Panc1 (cell line): ENCODE data around the gene MYO18B. TPM values are rescaled to one million over a fixed set of nuclear protein-coding genes. Genes with fewer than 3 reads are reported as not detected.

ENCODE experiments used
- ATAC-seq: fragments of 200-7000 bp; cut with Tn5 transposase; 2 replicates; pipeline ENCODE4 v1.9.1; 2020; ENCODE audit warnings: mild to moderate bottlenecking, moderate library complexity
- BruUV-seq: library from RNA; stranded (reverse); fragments of 400-500 nt; replicated peaks from 2 replicates; lab custom pipeline; 2021; lab: Mats Ljungman, UMichigan
- CTCF ChIA-PET: fragments of 300-600 bp; sonication (Branson Sonifier 250); formaldehyde crosslinking; loops from one replicate; lab custom pipeline; 2022; ENCODE audit warnings: antibody characterized with exemption; lab: Charles Lee
- POLR2A ChIA-PET: fragments of 300-600 bp; sonication (Branson Sonifier 250); formaldehyde crosslinking; loops from one replicate; lab custom pipeline; 2022; ENCODE audit warnings: antibody characterized with exemption; lab: Charles Lee
- DNase-seq: peaks from one replicate; pipeline ENCODE4 v3.0.0-alpha.2; 2010; ENCODE audit warnings: low read depth, low spot score
- H3K27ac ChIP-seq: 2 replicates; pipeline ENCODE4 v1.5.1; 2011; ENCODE audit warnings: mild to moderate bottlenecking, low read length, inconsistent platforms
- H3K27me3 ChIP-seq: fragments of 200-500 bp; sonication (Bioruptor generic); 2 replicates; pipeline ENCODE4 v1.6.0; 2014; ENCODE audit warnings: low read length, inconsistent platforms; ENCODE audit not compliant: control insufficient read depth, insufficient read depth
- H3K36me3 ChIP-seq: fragments of 200-500 bp; sonication (Bioruptor generic); 2 replicates; pipeline ENCODE4 v1.5.1; 2014; ENCODE audit warnings: inconsistent platforms, mild to moderate bottlenecking, low read length, moderate library complexity; ENCODE audit not compliant: control insufficient read depth, insufficient read depth
- H3K4me1 ChIP-seq: 2 replicates; pipeline ENCODE4 v1.5.1; 2011; ENCODE audit warnings: inconsistent platforms, mild to moderate bottlenecking, low read length, moderate library complexity; ENCODE audit not compliant: control insufficient read depth, insufficient read depth
- H3K4me3 ChIP-seq, 2 experiments: 2 replicates each; pipeline ENCODE4 v1.5.1; 2011 to 2012; ENCODE audit warnings: low read depth in 2 of 2, low read length in 2 of 2, mild to moderate bottlenecking in 2 of 2, inconsistent platforms in 1 of 2, moderate library complexity in 1 of 2
- H3K9me3 ChIP-seq: fragments of 200-500 bp; sonication (Bioruptor generic); 2 replicates; pipeline ENCODE4 v1.5.1; 2014; ENCODE audit warnings: low read depth, mild to moderate bottlenecking, inconsistent platforms, low read length, moderate library complexity; ENCODE audit not compliant: control insufficient read depth, insufficient read depth
- CTCF ChIP-seq: fragments of 450-650 bp; IDR thresholded peaks from 2 replicates; pipeline ENCODE4 v1.5.1; 2017; ENCODE audit warnings: mild to moderate bottlenecking
- POLR2AphosphoS5 ChIP-seq: IDR thresholded peaks from 2 replicates; pipeline ENCODE4 v1.6.1; 2012; ENCODE audit warnings: mild to moderate bottlenecking, low read depth, low read length, moderate library complexity
- REST ChIP-seq, 2 experiments: IDR thresholded peaks; 2 replicates each; pipeline ENCODE4 v1.6.1; 2011 to 2012; ENCODE audit warnings: low read depth in 2 of 2, control low read depth in 1 of 2, low read length in 1 of 2, mild to moderate bottlenecking in 1 of 2, moderate library complexity in 1 of 2; ENCODE audit not compliant: insufficient read depth in 1 of 2
- SIN3A ChIP-seq: IDR thresholded peaks from 2 replicates; pipeline ENCODE4 v1.6.1; 2012; ENCODE audit warnings: low read depth, mild to moderate bottlenecking, low read length, moderate library complexity, borderline replicate concordance; ENCODE audit not compliant: insufficient read depth
- TCF7L2 ChIP-seq: IDR thresholded peaks from 2 replicates; pipeline ENCODE4 v1.6.1; 2011; ENCODE audit warnings: mild to moderate bottlenecking, low read depth, low read length, inconsistent platforms
- in situ Hi-C: cut with HindIII; loops from 2 replicates; pipeline ENCODE4 v1.10.0; 2016; ENCODE audit warnings: low sequenced_read_pairs, low pct_unique_long_range_greater_than_20kb
- intact Hi-C: fragments of 100-400 bp; cut with micrococcal nuclease; formaldehyde crosslinking; loops from one replicate; pipeline ENCODE4 v1.10.0; 2022; ENCODE audit not compliant: unreplicated experiment
- total RNA-seq: library from RNA; stranded (reverse); gene quantifications from one replicate; pipeline ENCODE4 v1.2.1, GENCODE V29; 2021; ENCODE audit not compliant: unreplicated experiment

Gene MYO18B
- total RNA-seq, 1 experiment from 2014 or later: not detected

- ATAC-seq: no peak
- no peak for DNase-seq
Measured at GRCh38 chr22:25935266-25936058, 193.5 kb downstream of the MYO18B start.

GRCh38 chr22:25938151-25938550, 196.2 kb downstream of the MYO18B start:
- no peaks in the 10 kb centered on the region for H3K4me1 ChIP-seq
- H3K36me3 ChIP-seq: no peaks in the 10 kb centered on the region
- no peak overlapping the region for H3K27ac ChIP-seq
- DNase-seq (no peak), ATAC-seq (no peak)
- CTCF ChIA-PET: no interaction called here
- POLR2A ChIA-PET: no interaction called here
- H3K27me3 ChIP-seq: peaks cover 4% of the 10 kb centered on the region
- H3K9me3 ChIP-seq: no peaks in the 10 kb centered on the region
- no peak for TF ChIP-seq POLR2AphosphoS5
- no peak for TF ChIP-seq CTCF
- TF ChIP-seq SIN3A: no peak
- no peak for TF ChIP-seq TCF7L2
- TF ChIP-seq REST (IDR thresholded peaks at IDR 0.05; ENCODE audit: insufficient read depth in 1 of 2, low read depth in 2 of 2, low read length in 1 of 2): no peak
- in situ Hi-C loops (no loop called here), intact Hi-C loops (no loop called here)
- no peak overlapping the region for H3K4me3 ChIP-seq
- BruUV-seq: no TSS peak

More at GRCh38 chr22:25935266-25936058, 193.5 kb downstream of the MYO18B start:
- in situ Hi-C loops (no loop called here), intact Hi-C loops (no loop called here)
- Histone ChIP-seq H3K9me3 (no peaks in the 10 kb centered on the region), H3K27me3 (peaks cover 5% of the 10 kb centered on the region; the same call in 1 of the 2 replicates), H3K4me1 (no peaks in the 10 kb centered on the region), H3K36me3 (no peaks in the 10 kb centered on the region), H3K27ac (no peak overlapping the region), H3K4me3 (no peak overlapping the region)
- ChIA-PET CTCF (no interaction called here), POLR2A (no interaction called here)
- no TSS peak for BruUV-seq
- TF ChIP-seq SIN3A (no peak), CTCF (no peak), REST (IDR thresholded peaks at IDR 0.05; ENCODE audit: insufficient read depth in 1 of 2, low read depth in 2 of 2, low read length in 1 of 2) (no peak), POLR2AphosphoS5 (no peak), TCF7L2 (no peak)
